ENCODE results near the gene DYSF. TPM values are rescaled to one million over a fixed set of nuclear protein-coding genes. Genes with fewer than 3 reads are reported as not detected.
A peak's percentile ranks its signal among the peaks of the same experiment; 100 is the strongest.

The DYSF gene
- 134 and 152 TPM in 2 replicates for total RNA-seq
- 50.9 and 53.5 TPM in 2 replicates for polyA plus RNA-seq
- 49.0 and 50.6 TPM in 2 replicates for polyA plus RNA-seq (2011; cell fraction: cytosol; rRNA removed)
- polyA plus RNA-seq (2011; cell fraction: nucleus; rRNA removed): 84.1 and 102 TPM in 2 replicates
- 29.9 and 46.0 TPM in 2 replicates for polyA plus RNA-seq (2012)
- 111 and 117 TPM in 2 replicates for polyA minus RNA-seq
- polyA minus RNA-seq (2011; cell fraction: cytosol; rRNA and poly(A)+ RNA removed): 0.72 TPM
- 62.9 and 88.7 TPM in 2 replicates for polyA minus RNA-seq (2011; cell fraction: nucleus; rRNA and poly(A)+ RNA removed)
- percentile 81 among the genes with signal in this experiment for Bru-seq, nascent RNA
- BruChase-seq, experiment 1, labeled RNA remaining after a 6-hour chase: percentile 85 among the genes with signal in this experiment
- percentile 81 among the genes with signal in this experiment for BruChase-seq, experiment 2, labeled RNA remaining after a 2-hour chase
- long read RNA-seq, full-length matches to known transcripts: 31 of 130 reads
- long read RNA-seq, partial matches to known transcripts: 79 of 130 reads
- long read RNA-seq, other reads (novel, unspliced or antisense): 20 of 130 reads

- Histone ChIP-seq H3K4me1 (ENCODE audit: control insufficient read depth, extremely low read depth, insufficient read depth, low read length) (peaks cover 58% of the 10 kb centered on the region), H4K20me1 (replicated peaks; ENCODE audit: control insufficient read depth, extremely low read depth, insufficient read depth, low read length) (no peaks in the 10 kb centered on the region), H3K9me1 (replicated peaks; ENCODE audit: control insufficient read depth, extremely low read depth, insufficient read depth, low read length) (no peaks in the 10 kb centered on the region), H3K4me2 (ENCODE audit: insufficient read depth, low read length) (peak within 1 kb of the TSS; percentile 79), H3K36me3 (ENCODE audit: control insufficient read depth in 2 of 2, extremely low read depth in 1 of 2, insufficient read depth in 2 of 2, low read length in 2 of 2) (no peaks in the 10 kb centered on the region), H3K9ac (replicated peaks; ENCODE audit: extremely low read depth, insufficient read depth, low read length) (peak within 1 kb of the TSS; percentile 51), H3K4me3 (replicated peaks in 1 of 3; ENCODE audit: insufficient read depth in 1 of 3, low read depth in 1 of 3, low read length in 3 of 3) (peak within 1 kb of the TSS; percentile 10 to 55 (median 34)), H3K9me3 (replicated peaks; ENCODE audit: control insufficient read depth, insufficient read depth, low read length) (no peaks in the 10 kb centered on the region), H2AFZ (ENCODE audit: low read depth, low read length) (peak within 1 kb of the TSS; percentile 51), H3K27me3 (ENCODE audit: control insufficient read depth in 2 of 2, insufficient read depth in 2 of 2, low read length in 2 of 2) (no peaks in the 10 kb centered on the region), H3K27ac (ENCODE audit: insufficient read depth, low read depth, low read length) (no peak within 1 kb of the TSS), H3K79me2 (ENCODE audit: control insufficient read depth, insufficient read depth, low read length) (no peaks in the 10 kb centered on the region)
- DNase-seq (ENCODE audit: low read depth, low spot score) (no peak), FAIRE-seq (peak; percentile 12)
- ChIA-PET CTCF (interaction anchor here (0.7 to 19.5 kb wide), 7 partner anchors 8 to 438 kb away, joined by 3 to 670 read pairs (median 4); no protein-coding TSS in a partner anchor), POLR2A (interaction anchor here (0.7 to 1.3 kb wide), 3 partner anchors 20 to 122 kb away, joined by 3 to 6 read pairs (median 4); partner anchors contain the start of gene ZNF638)
- BruUV-seq (replicated peaks): TSS peak; percentile 57
- dilution Hi-C loops (cut with MboI; ENCODE audit: extremely low pct_ligation_motif_present, low sequenced_read_pairs) (no loop called here), intact Hi-C loops (cut with micrococcal nuclease) (loop anchor here (10.0 kb wide), 1 partner anchor 151 kb away; no protein-coding TSS in a partner anchor)
- no peak for TF ChIP-seq JUN (IDR thresholded peaks at IDR 0.05; ENCODE audit: borderline replicate concordance, insufficient read depth, insufficient read length, low read depth)
- no peak for TF ChIP-seq POLR2A (IDR thresholded peaks at IDR 0.05; ENCODE audit: low read depth, low read length)
- no peak for TF ChIP-seq MYC (IDR thresholded peaks at IDR 0.05; ENCODE audit: low read depth, low read length)
- TF ChIP-seq GATA2 (IDR thresholded peaks at IDR 0.05; ENCODE audit: insufficient read depth, insufficient read length, low read depth, low read length): no peak
- TF ChIP-seq FOS (IDR thresholded peaks at IDR 0.05; ENCODE audit: borderline replicate concordance, insufficient read depth, low read length): no peak
- no peak for TF ChIP-seq CTCF (IDR thresholded peaks at IDR 0.05; ENCODE audit: extremely low read depth in 1 of 2, insufficient read depth in 1 of 2, low read depth in 1 of 2, low read length in 2 of 2)
- no peak for TF ChIP-seq POLR2AphosphoS5 (IDR thresholded peaks at IDR 0.05; ENCODE audit: insufficient read depth, low read depth, low read length)
- TF ChIP-seq EZH2 (IDR thresholded peaks at IDR 0.05; ENCODE audit: borderline replicate concordance, low read depth, low read length, severe bottlenecking): no peak
- TF ChIP-seq MAX (IDR thresholded peaks at IDR 0.05; ENCODE audit: insufficient read depth, insufficient read length): no peak
Observed at GRCh38 chr2:71453404-71454220, at the start of gene DYSF. Gene DYSF, plus strand, starts transcription at chr2:71453561.

Data from endothelial cell of umbilical vein (primary cell).